Psoas muscle (tissue), 8 donors: ENCODE data around the gene USP40. TPM values are rescaled to one million over a fixed set of nuclear protein-coding genes. Genes with fewer than 3 reads are reported as not detected.
A peak's percentile ranks its signal among the peaks of the same experiment; 100 is the strongest.

Experiments used
- ATAC-seq, 4 donors: fragments of 200-7000 bp; cut with Tn5 transposase; one replicate each; pipeline ENCODE4 v1.9.1; 2020; ENCODE audit warnings: moderate library complexity in 3 of 4, mild to moderate bottlenecking in 2 of 4
- DNase-seq, 2 donors: peaks; one replicate each; pipeline ENCODE4 v3.0.0-alpha.2; 2020
- H3K27ac ChIP-seq: fragments of 200-600 bp; one replicate; pipeline ENCODE4 v1.8.0; 2022
- H3K27me3 ChIP-seq, 3 donors: fragments of 200-600 bp in 1 of 3; one replicate each; pipeline versions ENCODE4 v1.6.1 to v1.8.0; 2013 to 2022; ENCODE audit warnings: low read length in 2 of 3, mild to moderate bottlenecking in 2 of 3, moderate library complexity in 1 of 3; ENCODE audit not compliant: insufficient read depth in 3 of 3
- H3K36me3 ChIP-seq, 2 donors: fragments of 200-600 bp in 1 of 2; one replicate each; pipeline versions ENCODE4 v1.6.1 to v1.8.0; 2013 to 2022; ENCODE audit warnings: low read depth in 1 of 2, mild to moderate bottlenecking in 1 of 2, moderate library complexity in 1 of 2; ENCODE audit not compliant: insufficient read depth in 1 of 2
- H3K4me1 ChIP-seq: fragments of 200-600 bp; one replicate; pipeline ENCODE4 v1.8.0; 2022
- H3K4me3 ChIP-seq: fragments of 200-600 bp; one replicate; pipeline ENCODE4 v1.8.0; 2022; ENCODE audit warnings: mild to moderate bottlenecking
- H3K9me3 ChIP-seq: fragments of 200-600 bp; one replicate; pipeline ENCODE4 v1.8.0; 2022
- WGBS, 3 donors: extraction: QIAGEN DNeasy Blood & Tissue Kit; methylation state at CpG; one replicate each; pipeline versions ENCODE4 v1.1.6 to v1.1.7; 2013; 5-methylcytosine and 5-hydroxymethylcytosine counted together
- intact Hi-C, 2 donors: fragments of 100-400 bp; cut with DNase I; formaldehyde crosslinking; loops; one replicate each; pipeline versions ENCODE4 v1.11.0 to v1.14.2; 2022
- polyA plus RNA-seq, 3 donors: library from polyadenylated mRNA; stranded (reverse); fragments of 200-250 nt; gene quantifications; one replicate each; pipeline ENCODE4 v1.2.3, GENCODE V29; 2013
- total RNA-seq, 4 donors: library from RNA; stranded (reverse); fragmentation: NEBNext Ultra II Directional in 2 of 4; extraction: Animal tissue kit (Norgen Biotek cat#: 25700) in 2 of 4; gene quantifications; one replicate each; pipeline versions ENCODE4 v1.2.1 to v1.2.4, GENCODE V29; 2021 to 2023
- TF ChIP-seq, protein P1 (sequence below): fragments of 200-600 bp; IDR thresholded peaks from one replicate; pipeline ENCODE4 v1.8.0; 2022; ENCODE audit warnings: antibody characterized with exemption
- donor health status: healthy with polysubstance abuse.
- donor health status: DM: no; HTN: no; CAD: no; lungs with moderate emphysema.
- donor health status: Bipolar disorder and iron deficiency.
- donor health status: healthy.
- donor health status: DM: yes; HTN: yes; CAD: no.
- donor health status: DM: no; HTN: no; CAD: no.
- donor health status: DM: no; HTN: no; CAD: no.
- donor health status: DM: yes; HTN: yes; CAD: no.

The USP40 gene
- total and polyA plus RNA-seq, 7 donors = 9.1 to 23.3 (median 19.4) TPM

DNA sequence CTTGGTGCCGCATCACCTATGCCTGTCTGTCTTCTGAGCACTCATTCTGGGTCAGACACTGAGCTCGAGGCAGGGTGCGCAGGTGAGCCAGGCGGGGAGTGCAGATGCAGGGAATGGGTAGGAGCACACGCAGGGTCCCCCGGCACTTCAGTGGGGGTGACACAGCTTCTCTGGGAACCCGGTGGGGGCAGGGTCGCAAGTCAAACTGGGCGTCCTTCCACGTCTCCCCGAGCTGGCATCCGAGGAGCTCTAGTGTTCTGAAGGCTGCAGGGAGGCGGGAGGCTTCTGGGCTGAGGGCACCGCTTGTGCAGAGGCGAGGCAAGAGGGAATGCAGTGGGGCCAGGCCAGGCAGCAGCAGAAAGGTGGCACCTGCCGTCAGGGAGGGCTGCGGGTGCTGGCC, 126.3 kb downstream of the USP40 start:
- Histone ChIP-seq H3K36me3 (peaks cover 12 to 100% of the 10 kb centered on the region in 2 donors), H3K4me3 (no peak overlapping the region), H3K27ac (peak overlapping the region; percentile 53), H3K4me1 (peaks cover 36% of the 10 kb centered on the region), H3K9me3 (no peaks in the 10 kb centered on the region), H3K27me3 (no peaks in the 10 kb centered on the region)
- ATAC-seq (no peak), DNase-seq (peak in 1 of 2 donors; percentile 40)
- WGBS, 3 donors = 63 to 90% (median 70%) methylated on average over 17 of the region's 17 CpGs
- intact Hi-C loops = loop anchor here in 1 of 2 donors (2.0 kb wide), 1 partner anchor 84 kb away; no protein-coding TSS in a partner anchor
- TF ChIP-seq, protein P1, sequence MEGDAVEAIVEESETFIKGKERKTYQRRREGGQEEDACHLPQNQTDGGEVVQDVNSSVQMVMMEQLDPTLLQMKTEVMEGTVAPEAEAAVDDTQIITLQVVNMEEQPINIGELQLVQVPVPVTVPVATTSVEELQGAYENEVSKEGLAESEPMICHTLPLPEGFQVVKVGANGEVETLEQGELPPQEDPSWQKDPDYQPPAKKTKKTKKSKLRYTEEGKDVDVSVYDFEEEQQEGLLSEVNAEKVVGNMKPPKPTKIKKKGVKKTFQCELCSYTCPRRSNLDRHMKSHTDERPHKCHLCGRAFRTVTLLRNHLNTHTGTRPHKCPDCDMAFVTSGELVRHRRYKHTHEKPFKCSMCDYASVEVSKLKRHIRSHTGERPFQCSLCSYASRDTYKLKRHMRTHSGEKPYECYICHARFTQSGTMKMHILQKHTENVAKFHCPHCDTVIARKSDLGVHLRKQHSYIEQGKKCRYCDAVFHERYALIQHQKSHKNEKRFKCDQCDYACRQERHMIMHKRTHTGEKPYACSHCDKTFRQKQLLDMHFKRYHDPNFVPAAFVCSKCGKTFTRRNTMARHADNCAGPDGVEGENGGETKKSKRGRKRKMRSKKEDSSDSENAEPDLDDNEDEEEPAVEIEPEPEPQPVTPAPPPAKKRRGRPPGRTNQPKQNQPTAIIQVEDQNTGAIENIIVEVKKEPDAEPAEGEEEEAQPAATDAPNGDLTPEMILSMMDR = no peak

DNA sequence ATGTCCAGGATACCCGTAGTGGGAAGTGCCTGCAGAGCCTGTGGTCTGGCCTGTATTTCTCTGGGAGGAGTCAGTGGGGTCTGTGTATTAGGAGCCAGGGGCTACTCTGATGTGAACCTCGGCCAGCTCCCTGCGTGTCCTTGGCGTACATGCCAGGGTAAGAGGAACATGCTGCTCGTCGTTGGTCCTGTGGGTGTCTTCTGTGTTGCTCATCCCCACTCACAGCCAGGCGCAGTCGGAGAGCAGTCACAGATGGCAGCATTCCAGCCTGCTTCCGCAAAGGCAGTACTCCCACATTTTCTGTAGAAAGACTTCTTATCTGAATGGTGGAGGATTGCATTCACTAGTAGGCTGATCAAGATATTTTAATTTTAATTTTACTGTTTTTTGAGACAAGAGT, 127.4 kb downstream of the USP40 start:
- WGBS, 3 donors = 44 to 65% (median 46%) methylated on average over 9 of the region's 9 CpGs
- ATAC-seq (peak in 1 of 4 donors; percentile 5), DNase-seq (peak in 1 of 2 donors; percentile 55)
- H3K27me3 ChIP-seq = no peaks in the 10 kb centered on the region
- H3K27ac ChIP-seq = peak overlapping the region; percentile 53
- H3K4me1 ChIP-seq = peaks cover 47% of the 10 kb centered on the region
- peaks cover 12 to 100% of the 10 kb centered on the region in 2 donors for H3K36me3 ChIP-seq
- no peak overlapping the region for H3K4me3 ChIP-seq
- TF ChIP-seq, protein P1 = no peak
- no peaks in the 10 kb centered on the region for H3K9me3 ChIP-seq
- intact Hi-C loops = loop anchor here in 1 of 2 donors (5.0 kb wide), 1 partner anchor 82 kb away; no protein-coding TSS in a partner anchor

DNA sequence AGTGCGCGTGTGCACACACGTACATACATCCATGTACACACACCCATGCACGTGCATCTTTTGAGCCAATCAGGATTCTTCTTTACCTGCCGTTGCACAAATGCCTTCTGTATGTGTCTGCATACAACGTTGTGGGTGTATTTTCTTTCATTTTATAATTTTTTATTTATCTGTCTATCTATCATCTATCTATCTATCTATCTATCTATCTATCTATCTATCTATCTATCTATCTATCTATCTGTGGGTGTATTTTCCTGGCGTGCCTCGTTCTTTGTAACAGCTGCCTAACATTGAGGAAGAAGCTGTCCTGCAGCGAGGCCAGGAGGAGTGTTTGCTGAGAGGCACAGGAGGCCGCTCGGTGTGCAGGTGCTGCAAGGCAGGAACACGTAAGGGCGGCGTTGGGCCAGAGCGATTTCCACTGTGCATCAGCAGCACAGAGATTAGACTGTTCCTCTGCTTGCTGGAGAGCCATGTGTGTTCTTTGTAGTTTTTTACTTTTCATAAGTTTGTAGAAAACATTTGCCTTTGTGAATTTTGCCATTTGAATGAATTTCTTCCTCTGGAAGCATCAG, 127.9 kb downstream of the USP40 start:
- Histone ChIP-seq H3K9me3 (no peaks in the 10 kb centered on the region), H3K4me3 (no peak overlapping the region), H3K27me3 (no peaks in the 10 kb centered on the region), H3K27ac (peak overlapping the region; percentile 53), H3K36me3 (peaks cover 12 to 94% of the 10 kb centered on the region in 2 donors), H3K4me1 (peaks cover 51% of the 10 kb centered on the region)
- TF ChIP-seq, protein P1 = no peak
- 87 to 92% (median 88%) methylated on average over 15 of the region's 15 CpGs for WGBS, 3 donors
- intact Hi-C loops = loop anchor here in 1 of 2 donors (5.0 kb wide), 1 partner anchor 81 kb away; no protein-coding TSS in a partner anchor
- no peak for ATAC-seq
- DNase-seq = no peak

DNA sequence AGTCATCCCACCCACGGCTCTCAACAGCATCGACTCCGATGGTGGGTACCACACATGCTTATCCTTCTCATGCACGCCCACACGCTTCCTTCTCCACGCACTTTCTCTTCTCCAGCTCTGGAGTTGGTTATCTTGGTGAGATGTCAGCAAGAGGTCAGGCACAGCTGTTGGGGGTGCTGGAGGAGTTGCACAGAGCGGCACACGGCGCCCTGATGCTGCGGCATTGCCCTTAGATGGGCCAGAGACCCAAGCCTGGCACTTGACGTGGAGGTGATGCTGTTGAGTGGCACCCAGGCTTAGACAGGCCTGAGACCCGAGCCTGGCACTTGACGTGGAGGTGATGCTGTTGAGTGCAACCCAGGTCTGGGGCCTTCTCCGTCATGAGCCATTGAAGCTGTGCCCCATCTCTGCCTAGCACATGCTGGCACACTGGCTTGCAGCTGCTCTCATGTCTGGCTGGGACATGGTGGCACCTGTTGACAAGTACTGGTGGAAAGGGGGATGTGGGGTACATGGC, 129.1 kb downstream of the USP40 start:
- 54 to 68% (median 56%) methylated on average over 14 of the region's 14 CpGs for WGBS, 3 donors
- DNase-seq = no peak
- H3K4me3 ChIP-seq = no peak overlapping the region
- no peaks in the 10 kb centered on the region for H3K9me3 ChIP-seq
- ATAC-seq = peak; percentile 6 to 14 (median 8)
- peaks cover 12 to 83% of the 10 kb centered on the region in 2 donors for H3K36me3 ChIP-seq
- peaks cover 54% of the 10 kb centered on the region for H3K4me1 ChIP-seq
- intact Hi-C loops = loop anchor here (2.0 to 5.0 kb wide), 2 partner anchors 31 to 80 kb away; no protein-coding TSS in a partner anchor
- peak overlapping the region; percentile 96 for H3K27ac ChIP-seq
- H3K27me3 ChIP-seq = no peaks in the 10 kb centered on the region
- TF ChIP-seq, protein P1 = no peak
